Measurements from ENCODE around the gene LRRC25.

GRCh38 chr19:18425515-18426415, 28.3 kb upstream of the LRRC25 start:
- TF ChIP-seq POLR2A (IDR thresholded peaks at IDR 0.05): no peak
- TF ChIP-seq CTCF (IDR thresholded peaks at IDR 0.05): no peak

Measured in upper lobe of left lung (tissue), 4 donors.